ENCODE measurements around the gene MON2. TPM values are rescaled to one million over a fixed set of nuclear protein-coding genes. Genes with fewer than 3 reads are reported as not detected.
A peak's percentile ranks its signal among the peaks of the same experiment; 100 is the strongest.

Gene MON2
- total and polyA plus RNA-seq, 2 donors (not counting 3 experiments of a cell fraction or from before 2014, with no cell fraction given) = 8.9 to 41.8 TPM

DNA sequence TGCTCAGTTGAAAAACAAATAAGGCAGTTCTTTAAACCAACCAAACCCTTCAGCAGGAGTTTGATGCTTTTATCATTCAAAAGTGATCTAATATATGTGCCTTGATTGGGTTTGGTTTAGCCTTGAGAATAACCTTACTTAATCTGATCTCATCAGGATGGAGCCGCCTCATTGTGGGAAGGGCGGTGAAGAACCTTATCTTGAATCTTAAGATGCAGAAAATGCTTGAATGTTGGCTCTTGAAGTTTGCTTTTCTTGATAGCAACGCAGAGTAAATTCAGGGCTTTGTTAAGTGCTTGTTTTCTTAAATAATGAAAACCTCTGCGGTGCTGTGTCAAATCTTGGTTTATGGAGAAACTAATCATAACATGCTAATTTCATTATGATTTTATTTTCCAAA is 138.2 kb downstream of the MON2 start:
- DNase-seq (ENCODE audit: low read depth, low spot score) (peak; percentile 44), FAIRE-seq (no peak)
- intact Hi-C loops (cut with micrococcal nuclease) (loop anchor here (5.0 to 10.0 kb wide), 3 partner anchors 138 to 460 kb away; partner anchors contain the start of gene MON2), dilution Hi-C loops (cut with MboI; ENCODE audit: extremely low pct_ligation_motif_present, low sequenced_read_pairs) (loop anchor here (25.0 kb wide), 1 partner anchor 182 kb away; no protein-coding TSS in a partner anchor)
- Histone ChIP-seq H3K27me3 (ENCODE audit: control insufficient read depth in 2 of 2, insufficient read depth in 2 of 2, low read length in 2 of 2) (no peaks in the 10 kb centered on the region), H2AFZ (ENCODE audit: low read depth, low read length) (no peak overlapping the region), H3K9me1 (replicated peaks; ENCODE audit: control insufficient read depth, extremely low read depth, insufficient read depth, low read length) (no peaks in the 10 kb centered on the region), H3K27ac (ENCODE audit: insufficient read depth, low read depth, low read length) (peak overlapping the region; percentile 97), H3K4me2 (ENCODE audit: insufficient read depth, low read length) (peak overlapping the region; percentile 99), H3K36me3 (ENCODE audit: control insufficient read depth in 2 of 2, extremely low read depth in 1 of 2, insufficient read depth in 2 of 2, low read length in 2 of 2) (no peaks in the 10 kb centered on the region), H3K4me3 (replicated peaks in 1 of 3; ENCODE audit: insufficient read depth in 1 of 3, low read depth in 1 of 3, low read length in 3 of 3) (peak overlapping the region; percentile 92 to 99 (median 99)), H3K9me3 (replicated peaks; ENCODE audit: control insufficient read depth, insufficient read depth, low read length) (no peaks in the 10 kb centered on the region), H4K20me1 (replicated peaks; ENCODE audit: control insufficient read depth, extremely low read depth, insufficient read depth, low read length) (peaks cover 3% of the 10 kb centered on the region), H3K79me2 (ENCODE audit: control insufficient read depth, insufficient read depth, low read length) (peaks cover 60% of the 10 kb centered on the region), H3K9ac (replicated peaks; ENCODE audit: extremely low read depth, insufficient read depth, low read length) (peak overlapping the region; percentile 99), H3K4me1 (ENCODE audit: control insufficient read depth, extremely low read depth, insufficient read depth, low read length) (peaks cover 22% of the 10 kb centered on the region)
- peak; percentile 84 for TF ChIP-seq GATA2 (IDR thresholded peaks at IDR 0.05; ENCODE audit: insufficient read depth, insufficient read length, low read depth, low read length)
- no peak for TF ChIP-seq POLR2AphosphoS5 (IDR thresholded peaks at IDR 0.05; ENCODE audit: insufficient read depth, low read depth, low read length)
- POLR2A ChIA-PET = no interaction called here
- CTCF ChIA-PET = interaction anchor here (1.0 to 2.4 kb wide), 7 partner anchors 10 to 190 kb away, joined by 3 to 22 read pairs (median 6); no protein-coding TSS in a partner anchor
- BruUV-seq (replicated peaks) = no TSS peak

DNA sequence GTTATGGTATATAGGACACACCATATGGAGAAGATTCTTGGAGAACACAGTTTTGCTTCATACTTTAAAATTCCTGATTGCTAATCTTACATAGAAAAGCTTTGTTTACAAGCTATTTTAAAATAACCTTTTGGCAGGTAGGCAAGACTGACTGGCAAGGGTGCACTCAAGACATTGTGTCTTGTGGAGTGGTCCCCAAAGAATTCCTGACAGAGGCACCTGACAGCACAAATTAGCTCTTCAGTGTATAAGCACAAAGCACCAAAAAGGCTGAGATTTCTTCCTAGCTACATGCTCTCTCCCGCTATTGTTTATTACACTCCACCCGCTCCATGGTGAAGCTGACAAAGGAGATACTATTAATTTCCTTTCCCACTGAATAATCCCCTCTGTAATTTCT is 139.4 kb downstream of the MON2 start:
- ChIA-PET CTCF (interaction anchor here (1.0 to 2.4 kb wide), 11 partner anchors 9 to 188 kb away, joined by 3 to 22 read pairs (median 4); no protein-coding TSS in a partner anchor), POLR2A (no interaction called here)
- FAIRE-seq = no peak
- no peak overlapping the region for H3K9ac ChIP-seq (replicated peaks; ENCODE audit: extremely low read depth, insufficient read depth, low read length)
- H3K27me3 ChIP-seq (ENCODE audit: control insufficient read depth in 2 of 2, insufficient read depth in 2 of 2, low read length in 2 of 2) = no peaks in the 10 kb centered on the region
- dilution Hi-C loops (cut with MboI; ENCODE audit: extremely low pct_ligation_motif_present, low sequenced_read_pairs) = loop anchor here (25.0 kb wide), 1 partner anchor 181 kb away; no protein-coding TSS in a partner anchor
- H3K79me2 ChIP-seq (ENCODE audit: control insufficient read depth, insufficient read depth, low read length) = peaks cover 66% of the 10 kb centered on the region
- no peak for DNase-seq (ENCODE audit: low read depth, low spot score)
- H3K9me3 ChIP-seq (replicated peaks; ENCODE audit: control insufficient read depth, insufficient read depth, low read length) = no peaks in the 10 kb centered on the region
- no peaks in the 10 kb centered on the region for H3K9me1 ChIP-seq (replicated peaks; ENCODE audit: control insufficient read depth, extremely low read depth, insufficient read depth, low read length)
- peaks cover 22% of the 10 kb centered on the region for H3K4me1 ChIP-seq (ENCODE audit: control insufficient read depth, extremely low read depth, insufficient read depth, low read length)
- H3K4me2 ChIP-seq (ENCODE audit: insufficient read depth, low read length) = peak overlapping the region; percentile 99
- H2AFZ ChIP-seq (ENCODE audit: low read depth, low read length) = no peak overlapping the region
- peak overlapping the region in 1 of 3 experiments; percentile 99 for H3K4me3 ChIP-seq (replicated peaks in 1 of 3; ENCODE audit: insufficient read depth in 1 of 3, low read depth in 1 of 3, low read length in 3 of 3)
- intact Hi-C loops (cut with micrococcal nuclease) = loop anchor here (10.0 kb wide), 1 partner anchor 459 kb away; no protein-coding TSS in a partner anchor
- H4K20me1 ChIP-seq (replicated peaks; ENCODE audit: control insufficient read depth, extremely low read depth, insufficient read depth, low read length) = peaks cover 3% of the 10 kb centered on the region
- BruUV-seq (replicated peaks) = no TSS peak
- no peaks in the 10 kb centered on the region for H3K36me3 ChIP-seq (ENCODE audit: control insufficient read depth in 2 of 2, extremely low read depth in 1 of 2, insufficient read depth in 2 of 2, low read length in 2 of 2)
- no peak overlapping the region for H3K27ac ChIP-seq (ENCODE audit: insufficient read depth, low read depth, low read length)
- TF ChIP-seq GATA2 (IDR thresholded peaks at IDR 0.05; ENCODE audit: insufficient read depth, insufficient read length, low read depth, low read length) (no peak), FOS (IDR thresholded peaks at IDR 0.05; ENCODE audit: borderline replicate concordance, insufficient read depth, low read length) (no peak), JUN (IDR thresholded peaks at IDR 0.05; ENCODE audit: borderline replicate concordance, insufficient read depth, insufficient read length, low read depth) (no peak)
- TF ChIP-seq, protein P1, sequence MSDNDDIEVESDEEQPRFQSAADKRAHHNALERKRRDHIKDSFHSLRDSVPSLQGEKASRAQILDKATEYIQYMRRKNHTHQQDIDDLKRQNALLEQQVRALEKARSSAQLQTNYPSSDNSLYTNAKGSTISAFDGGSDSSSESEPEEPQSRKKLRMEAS (IDR thresholded peaks at IDR 0.05; ENCODE audit: insufficient read depth, insufficient read length) = no peak
- TF ChIP-seq, protein P2, sequence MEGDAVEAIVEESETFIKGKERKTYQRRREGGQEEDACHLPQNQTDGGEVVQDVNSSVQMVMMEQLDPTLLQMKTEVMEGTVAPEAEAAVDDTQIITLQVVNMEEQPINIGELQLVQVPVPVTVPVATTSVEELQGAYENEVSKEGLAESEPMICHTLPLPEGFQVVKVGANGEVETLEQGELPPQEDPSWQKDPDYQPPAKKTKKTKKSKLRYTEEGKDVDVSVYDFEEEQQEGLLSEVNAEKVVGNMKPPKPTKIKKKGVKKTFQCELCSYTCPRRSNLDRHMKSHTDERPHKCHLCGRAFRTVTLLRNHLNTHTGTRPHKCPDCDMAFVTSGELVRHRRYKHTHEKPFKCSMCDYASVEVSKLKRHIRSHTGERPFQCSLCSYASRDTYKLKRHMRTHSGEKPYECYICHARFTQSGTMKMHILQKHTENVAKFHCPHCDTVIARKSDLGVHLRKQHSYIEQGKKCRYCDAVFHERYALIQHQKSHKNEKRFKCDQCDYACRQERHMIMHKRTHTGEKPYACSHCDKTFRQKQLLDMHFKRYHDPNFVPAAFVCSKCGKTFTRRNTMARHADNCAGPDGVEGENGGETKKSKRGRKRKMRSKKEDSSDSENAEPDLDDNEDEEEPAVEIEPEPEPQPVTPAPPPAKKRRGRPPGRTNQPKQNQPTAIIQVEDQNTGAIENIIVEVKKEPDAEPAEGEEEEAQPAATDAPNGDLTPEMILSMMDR (IDR thresholded peaks at IDR 0.05; ENCODE audit: extremely low read depth in 1 of 2, insufficient read depth in 1 of 2, low read depth in 1 of 2, low read length in 2 of 2) = no peak

Measured in endothelial cell of umbilical vein (primary cell).